Measurements from ENCODE around the gene RASSF5. TPM values are rescaled to one million over a fixed set of nuclear protein-coding genes. Genes with fewer than 3 reads are reported as not detected.
A peak's percentile ranks its signal among the peaks of the same experiment; 100 is the strongest.

The RASSF5 gene
- total and polyA plus RNA-seq, 9 of the 15 experiments (the other 6 are each of a cell fraction or from before 2014, with no cell fraction given) = 6.1 to 41.0 (median 25.2) TPM

DNA sequence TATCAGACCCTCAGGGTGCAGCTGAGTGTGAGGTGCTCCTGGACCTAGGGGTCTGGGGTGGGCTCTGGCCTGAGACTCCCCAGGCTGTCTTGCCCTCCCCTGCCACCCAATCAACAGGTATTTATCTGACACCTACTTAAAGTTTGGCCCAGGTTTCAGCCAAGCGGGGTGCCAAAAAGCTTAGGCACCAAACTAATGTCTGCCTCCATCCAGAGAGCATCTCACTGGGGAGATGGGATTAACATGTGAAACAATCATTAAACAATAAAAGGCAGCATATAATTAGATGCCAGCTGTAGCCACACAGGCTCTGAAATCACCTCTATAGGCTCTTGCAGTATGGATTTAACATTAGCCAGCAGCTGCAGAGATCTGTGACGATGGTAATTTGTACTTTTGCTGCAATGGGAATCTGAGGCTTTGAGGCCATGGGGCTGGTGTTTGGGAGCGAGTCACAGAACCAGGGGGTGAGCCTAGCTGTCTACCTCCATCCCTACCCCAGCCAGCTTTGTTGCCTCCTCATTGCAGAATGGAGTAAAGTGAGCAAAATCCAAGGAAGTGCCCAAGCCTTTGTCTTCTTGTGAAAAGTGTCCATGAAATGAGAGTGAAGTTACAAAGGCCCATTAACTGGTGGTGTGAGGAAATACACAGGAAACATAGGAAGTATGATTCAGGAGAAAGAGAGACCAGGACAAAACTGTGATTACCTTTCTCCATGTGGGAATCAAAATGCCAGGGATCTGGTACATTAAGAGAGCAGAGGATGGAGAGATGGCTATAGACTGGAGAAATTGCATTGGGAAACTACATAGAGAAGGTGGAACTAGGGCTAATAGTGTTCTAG lies 68.8 kb downstream of the RASSF5 start:
- Histone ChIP-seq H3K9ac (ENCODE audit: insufficient read depth in 1 of 2, low read depth in 2 of 2, low read length in 2 of 2) (peak overlapping the region; percentile 45 to 53; a peak in 3 of 4 replicates), H3K27ac (ENCODE audit: extremely low read depth, low read depth, low read length) (peak overlapping the region; percentile 80), H3K9me3 (replicated peaks; ENCODE audit: control insufficient read depth, insufficient read depth, low read depth, low read length) (no peaks in the 10 kb centered on the region), H2AFZ (ENCODE audit: low read depth, low read length) (peak overlapping the region; percentile 88), H4K20me1 (replicated peaks; ENCODE audit: control insufficient read depth, insufficient read depth, low read length) (no peaks in the 10 kb centered on the region), H3K4me3 (no peak overlapping the region), H3K36me3 (ENCODE audit: control insufficient read depth, insufficient read depth, low read length) (peaks cover 25% of the 10 kb centered on the region; the same call in 2 of the 3 replicates), H3K27me3 (ENCODE audit: control insufficient read depth in 2 of 2, insufficient read depth in 2 of 2, low read length in 2 of 2) (no peaks in the 10 kb centered on the region), H3K79me2 (ENCODE audit: control insufficient read depth, insufficient read depth, low read length) (peaks cover 44% of the 10 kb centered on the region), H3K9me1 (ENCODE audit: control insufficient read depth, insufficient read depth, low read length) (no peaks in the 10 kb centered on the region), H3K4me1 (replicated peaks in 1 of 2; ENCODE audit: control insufficient read depth in 2 of 2, insufficient read depth in 2 of 2, low read length in 2 of 2) (peaks cover 28 to 47% of the 10 kb centered on the region in 2 experiments), H3K4me2 (ENCODE audit: insufficient read depth, low read length) (peak overlapping the region; percentile 50)
- 69% methylated on average over 3 of the region's 3 CpGs for WGBS (ENCODE audit: insufficient coverage, low coverage, missing lambda C conversion rate)
- CTCF ChIA-PET (ENCODE audit: low intra/inter-chr PET ratio) = no interaction called here
- FAIRE-seq (no peak), ATAC-seq (no peak), DNase-seq (ENCODE audit: extremely low read depth in 1 of 4, low spot score in 3 of 4) (no peak)
- in situ Hi-C loops (cut with MboI) (loop anchor here (25.0 kb wide), 1 partner anchor 414 kb away; no protein-coding TSS in a partner anchor), intact Hi-C loops (cut with micrococcal nuclease) (loop anchor here (1.0 kb wide), 2 partner anchors 19 to 31 kb away; no protein-coding TSS in a partner anchor)
- BruUV-seq (replicated peaks) = no TSS peak
- POLR2A ChIA-PET = interaction anchor here (0.6 to 3.1 kb wide), 14 partner anchors 8 to 130 kb away, joined by 3 to 24 read pairs (median 6); no protein-coding TSS in a partner anchor
- TF ChIP-seq RBFOX2 (IDR thresholded peaks at IDR 0.05; ENCODE audit: low read depth, low read length) (0 out of 2 replicates have a peak, but pooled peaks have one; percentile 29), MXI1 (IDR thresholded peaks at IDR 0.05; ENCODE audit: low read depth, low read length) (no peak), GABPA (tag; conservative IDR thresholded peaks at IDR 0.05; ENCODE audit: low read depth) (no peak), ZNF212 (CRISPR knock-in tag; IDR thresholded peaks at IDR 0.05) (no peak), SMAD4 (CRISPR knock-in tag; conservative IDR thresholded peaks at IDR 0.05) (0 out of 2 replicates have a peak, but pooled peaks have one; percentile 41), ZNF224 (CRISPR knock-in tag; IDR thresholded peaks at IDR 0.05) (no peak), HNRNPLL (IDR thresholded peaks at IDR 0.05; ENCODE audit: low read depth, low read length, poor library complexity, severe bottlenecking) (no peak), CBFA2T3 (IDR thresholded peaks at IDR 0.05) (no peak), CREB1 (IDR thresholded peaks at IDR 0.05) (no peak), CREB1 (CRISPR knock-in tag; IDR thresholded peaks at IDR 0.05) (no peak), E4F1 (CRISPR knock-in tag; IDR thresholded peaks at IDR 0.05; ENCODE audit: borderline replicate concordance) (no peak), TAF15 (IDR thresholded peaks at IDR 0.05; ENCODE audit: low read depth, low read length) (no peak), POLR3A (IDR thresholded peaks at IDR 0.05; ENCODE audit: borderline replicate concordance, extremely low read depth, insufficient read depth, insufficient read length) (no peak), HNRNPL (IDR thresholded peaks at IDR 0.05; ENCODE audit: low read depth, low read length) (no peak), SAFB (IDR thresholded peaks at IDR 0.05; ENCODE audit: borderline replicate concordance, low read depth, low read length) (no peak), SMARCA4 (IDR thresholded peaks at IDR 0.05) (no peak), KDM1A (IDR thresholded peaks at IDR 0.05) (no peak)
- TF ChIP-seq, protein P1, sequence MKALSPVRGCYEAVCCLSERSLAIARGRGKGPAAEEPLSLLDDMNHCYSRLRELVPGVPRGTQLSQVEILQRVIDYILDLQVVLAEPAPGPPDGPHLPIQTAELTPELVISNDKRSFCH (CRISPR knock-in tag; IDR thresholded peaks at IDR 0.05) = no peak
- TF ChIP-seq, protein P1 (tag; IDR thresholded peaks at IDR 0.05) = no peak

Measured in K562 (cell line).